Right atrium auricular region (tissue), 2 donors: ENCODE measurements around the gene WDR70. TPM values are rescaled to one million over a fixed set of nuclear protein-coding genes. Genes with fewer than 3 reads are reported as not detected.

Experiments
- DNase-seq: peaks from one replicate; pipeline ENCODE4 v3.0.0-alpha.2; 2019; ENCODE audit warnings: low spot score
- H3K27ac ChIP-seq, 2 donors: fragments of 200-600 bp; sonication (generic); 1 replicate in 1 of 2; 2 replicates in 1 of 2; pipeline ENCODE4 v1.5.1; 2016 to 2019
- H3K27me3 ChIP-seq, 2 donors: fragments of 200-600 bp; sonication (generic); one replicate each; pipeline versions ENCODE4 v1.5.1 to v1.6.0; 2017 to 2019
- H3K36me3 ChIP-seq: fragments of 200-600 bp; sonication (generic); one replicate; pipeline ENCODE4 v1.5.1; 2016
- H3K4me1 ChIP-seq, 2 donors: fragments of 200-600 bp; sonication (generic); one replicate each; pipeline versions ENCODE4 v1.5.1 to v1.6.0; 2017 to 2019
- H3K4me3 ChIP-seq, 2 donors: fragments of 200-600 bp; sonication (generic); 1 replicate in 1 of 2; 2 replicates in 1 of 2; pipeline ENCODE4 v1.5.1; 2017 to 2019; ENCODE audit warnings: mild to moderate bottlenecking in 1 of 2, moderate library complexity in 1 of 2
- H3K9me3 ChIP-seq, 2 donors: fragments of 200-600 bp; sonication (generic); one replicate each; pipeline ENCODE4 v1.5.1; 2019
- CTCF ChIP-seq, 2 donors: fragments of 200-600 bp; sonication (generic); IDR thresholded peaks; one replicate each; pipeline ENCODE4 v1.5.1; 2019; ENCODE audit warnings: antibody characterized with exemption in 2 of 2
- total RNA-seq, 2 donors: library from RNA; depleted of rRNA; stranded (reverse); fragments of >200 nt; gene quantifications; one replicate each; pipeline ENCODE4 v1.1.0, GENCODE V29; 2016

Gene WDR70
- total RNA-seq, 2 donors from 2014 or later = 8.2 to 12.2 TPM

- no peaks in the 10 kb centered on the region for H3K27me3 ChIP-seq
- H3K27ac ChIP-seq = no peak overlapping the region
- no peak for TF ChIP-seq CTCF (IDR thresholded peaks at IDR 0.05)
- H3K4me1 ChIP-seq = peaks cover 0 to 12% of the 10 kb centered on the region in 2 donors
- H3K36me3 ChIP-seq = no peaks in the 10 kb centered on the region
- no peak overlapping the region for H3K4me3 ChIP-seq
- DNase-seq = no peak
- no peaks in the 10 kb centered on the region for H3K9me3 ChIP-seq
These were observed 178.7 kb downstream of the WDR70 start for GRCh38 chr5:37557734-37558293.

- no peak overlapping the region for H3K27ac ChIP-seq
- H3K4me3 ChIP-seq = no peak overlapping the region
- no peak for TF ChIP-seq CTCF (IDR thresholded peaks at IDR 0.05)
- no peaks in the 10 kb centered on the region for H3K36me3 ChIP-seq
- no peaks in the 10 kb centered on the region for H3K4me1 ChIP-seq
- H3K27me3 ChIP-seq = no peaks in the 10 kb centered on the region
- DNase-seq = no peak
- H3K9me3 ChIP-seq = no peaks in the 10 kb centered on the region
These were observed 186.0 kb downstream of the WDR70 start for GRCh38 chr5:37565062-37565670.

- H3K9me3 ChIP-seq = no peaks in the 10 kb centered on the region
- no peak for TF ChIP-seq CTCF (IDR thresholded peaks at IDR 0.05)
- no peak for DNase-seq
- no peaks in the 10 kb centered on the region for H3K36me3 ChIP-seq
- no peak overlapping the region for H3K27ac ChIP-seq
- H3K4me3 ChIP-seq = no peak overlapping the region
- no peaks in the 10 kb centered on the region for H3K4me1 ChIP-seq
- no peaks in the 10 kb centered on the region for H3K27me3 ChIP-seq
These were observed 188.4 kb downstream of the WDR70 start for GRCh38 chr5:37567566-37567965.

- H3K4me1 ChIP-seq = no peaks in the 10 kb centered on the region
- H3K27me3 ChIP-seq = no peaks in the 10 kb centered on the region
- H3K36me3 ChIP-seq = no peaks in the 10 kb centered on the region
- H3K4me3 ChIP-seq = no peak overlapping the region
- no peaks in the 10 kb centered on the region for H3K9me3 ChIP-seq
- no peak for TF ChIP-seq CTCF (IDR thresholded peaks at IDR 0.05)
- no peak overlapping the region for H3K27ac ChIP-seq
- no peak for DNase-seq
These were observed 189.1 kb downstream of the WDR70 start for GRCh38 chr5:37568018-37568753.

GRCh38 chr5:37568893-37569292 is 189.8 kb downstream of the WDR70 start:
- H3K36me3 ChIP-seq = no peaks in the 10 kb centered on the region
- H3K4me1 ChIP-seq = no peaks in the 10 kb centered on the region
- H3K9me3 ChIP-seq = no peaks in the 10 kb centered on the region
- DNase-seq = no peak
- H3K27ac ChIP-seq = no peak overlapping the region
- no peak for TF ChIP-seq CTCF (IDR thresholded peaks at IDR 0.05)
- H3K27me3 ChIP-seq = no peaks in the 10 kb centered on the region
- H3K4me3 ChIP-seq = no peak overlapping the region
